ENCODE results near the gene ZNF565.

DNA sequence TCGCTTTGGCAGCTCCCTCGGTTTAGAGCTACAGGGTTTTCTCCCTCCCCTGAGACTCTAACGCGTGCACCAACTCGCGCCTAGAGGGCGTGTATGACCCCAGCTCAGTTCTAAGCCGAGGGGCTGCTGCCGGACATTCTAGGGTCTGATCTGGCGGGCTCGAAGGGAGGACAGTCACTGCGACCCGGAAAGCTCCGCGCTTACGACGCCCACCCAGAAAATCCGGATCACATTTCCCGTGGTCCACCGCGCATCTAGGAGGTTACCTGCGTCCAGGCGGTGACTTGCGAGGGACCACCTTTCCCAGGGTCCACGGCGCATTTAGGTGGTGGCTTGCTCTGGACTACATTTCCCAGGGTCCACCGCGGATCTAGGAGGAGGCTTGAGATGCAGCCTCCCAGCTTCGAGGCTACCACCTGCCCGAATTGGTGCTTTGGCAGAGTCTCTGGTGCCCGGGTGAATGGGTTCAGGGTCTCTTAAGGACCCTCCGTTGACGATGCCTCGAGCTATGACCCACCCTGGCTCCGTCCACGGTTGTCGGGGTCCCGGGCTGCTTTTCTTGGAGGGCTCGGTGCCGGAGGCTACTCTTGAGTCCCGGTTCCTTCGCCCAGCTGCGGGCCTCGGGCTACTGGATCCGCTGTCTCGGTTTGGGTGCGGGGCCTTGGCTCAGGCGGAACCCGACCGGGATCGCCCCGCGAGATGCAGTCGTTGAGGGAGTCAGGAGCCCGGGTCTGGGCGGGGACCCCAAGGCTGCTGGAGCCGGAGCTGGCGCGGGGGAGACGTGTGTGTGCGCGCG lies 30.9 kb upstream of the ZNF565 start:
- TF ChIP-seq, protein P1, sequence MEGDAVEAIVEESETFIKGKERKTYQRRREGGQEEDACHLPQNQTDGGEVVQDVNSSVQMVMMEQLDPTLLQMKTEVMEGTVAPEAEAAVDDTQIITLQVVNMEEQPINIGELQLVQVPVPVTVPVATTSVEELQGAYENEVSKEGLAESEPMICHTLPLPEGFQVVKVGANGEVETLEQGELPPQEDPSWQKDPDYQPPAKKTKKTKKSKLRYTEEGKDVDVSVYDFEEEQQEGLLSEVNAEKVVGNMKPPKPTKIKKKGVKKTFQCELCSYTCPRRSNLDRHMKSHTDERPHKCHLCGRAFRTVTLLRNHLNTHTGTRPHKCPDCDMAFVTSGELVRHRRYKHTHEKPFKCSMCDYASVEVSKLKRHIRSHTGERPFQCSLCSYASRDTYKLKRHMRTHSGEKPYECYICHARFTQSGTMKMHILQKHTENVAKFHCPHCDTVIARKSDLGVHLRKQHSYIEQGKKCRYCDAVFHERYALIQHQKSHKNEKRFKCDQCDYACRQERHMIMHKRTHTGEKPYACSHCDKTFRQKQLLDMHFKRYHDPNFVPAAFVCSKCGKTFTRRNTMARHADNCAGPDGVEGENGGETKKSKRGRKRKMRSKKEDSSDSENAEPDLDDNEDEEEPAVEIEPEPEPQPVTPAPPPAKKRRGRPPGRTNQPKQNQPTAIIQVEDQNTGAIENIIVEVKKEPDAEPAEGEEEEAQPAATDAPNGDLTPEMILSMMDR (IDR thresholded peaks at IDR 0.05) = no peak
- TF ChIP-seq POLR2A (IDR thresholded peaks at IDR 0.05) = no peak

Data from stomach (tissue), 4 donors.